HCT116 (cell line): Measurements from ENCODE around the gene BOC. TPM values are rescaled to one million over a fixed set of nuclear protein-coding genes. Genes with fewer than 3 reads are reported as not detected.

Source experiments
- ATAC-seq: fragments of 200-7000 bp; cut with Tn5 transposase; 2 replicates; pipeline ENCODE4 v1.9.1; 2020; ENCODE audit warnings: mild to moderate bottlenecking, moderate library complexity
- BruUV-seq: library from RNA; stranded (reverse); fragments of 400-500 nt; replicated peaks from 2 replicates; lab custom pipeline; 2021; lab: Mats Ljungman, UMichigan
- CTCF ChIA-PET: fragments of 300-600 bp; sonication (Branson Sonifier 250); formaldehyde crosslinking; loops from one replicate; lab custom pipeline; 2021; ENCODE audit warnings: antibody characterized with exemption; lab: Charles Lee
- POLR2A ChIA-PET: fragments of 300-600, 350-600 bp; sonication (Branson Sonifier 250); formaldehyde crosslinking; loops from one replicate; lab custom pipeline; 2021; ENCODE audit warnings: antibody characterized with exemption; lab: Charles Lee
- RAD21 ChIA-PET, 2 experiments: fragments of 300-600 bp; sonication (Branson Sonifier 250); formaldehyde crosslinking; loops; one replicate each; lab custom pipeline; 2023; ENCODE audit warnings: low total read pairs in 2 of 2; ENCODE audit not compliant: uncharacterized antibody in 2 of 2, unreplicated experiment in 2 of 2, low non-redundant PET in 1 of 2; lab: Charles Lee
- DNase-seq: peaks from one replicate; pipeline ENCODE4 v3.0.0-alpha.2; 2010; ENCODE audit warnings: low read depth, low spot score
- H2AFZ ChIP-seq: fragments of 200-600 bp; shearing (Covaris generic), sonication (generic); 2 replicates; pipeline ENCODE4 v1.6.1; 2017; ENCODE audit warnings: low read depth, mixed run types, mixed read lengths, antibody characterized with exemption, low read length; ENCODE audit not compliant: poor library complexity, severe bottlenecking
- H3K27ac ChIP-seq: 2 replicates; pipeline ENCODE4 v1.5.1; 2012; ENCODE audit warnings: low read depth, low read length
- H3K27me3 ChIP-seq: fragments of 200-600 bp; sonication (generic); 2 replicates; pipeline ENCODE4 v1.6.1; 2016; ENCODE audit warnings: mixed run types, low read length, mixed read lengths; ENCODE audit not compliant: insufficient read depth
- H3K36me3 ChIP-seq, 2 experiments: fragments of 200-500 bp in 1 of 2; fragments of 200-600 bp in 1 of 2; sonication (Bioruptor generic) in 1 of 2; sonication (generic) in 1 of 2; 2 replicates each; pipeline versions ENCODE4 v1.5.1 to v1.6.1; 2014 to 2016; ENCODE audit warnings: low read length in 2 of 2, inconsistent platforms in 1 of 2, mixed read lengths in 1 of 2, mixed run types in 1 of 2; ENCODE audit not compliant: insufficient read depth in 2 of 2, control insufficient read depth in 1 of 2
- H3K4me1 ChIP-seq, 2 experiments: fragments of 200-600 bp in 1 of 2; sonication (generic) in 1 of 2; 2 replicates each; pipeline versions ENCODE4 v1.5.1 to v1.6.1; 2012 to 2017; ENCODE audit warnings: low read length in 2 of 2, inconsistent platforms in 1 of 2, mild to moderate bottlenecking in 1 of 2, mixed read lengths in 1 of 2, mixed run types in 1 of 2, moderate library complexity in 1 of 2; ENCODE audit not compliant: insufficient read depth in 2 of 2, control insufficient read depth in 1 of 2
- H3K4me2 ChIP-seq: fragments of 200-600 bp; sonication (generic); 2 replicates; pipeline ENCODE4 v1.6.1; 2017; ENCODE audit warnings: mixed run types, low read length, mixed read lengths
- H3K4me3 ChIP-seq, 2 experiments: fragments of 200-600 bp in 1 of 2; sonication (generic) in 1 of 2; replicated peaks in 1 of 2; 2 replicates each; pipeline ENCODE4 v1.5.1; 2011 to 2016; ENCODE audit warnings: low read length in 2 of 2, control low read depth in 1 of 2, low read depth in 1 of 2, mild to moderate bottlenecking in 1 of 2, mixed read lengths in 1 of 2, mixed run types in 1 of 2
- H3K79me2 ChIP-seq: fragments of 200-600 bp; sonication (generic); 2 replicates; pipeline ENCODE4 v1.6.1; 2017; ENCODE audit warnings: mild to moderate bottlenecking, mixed run types, low read length, moderate library complexity, mixed read lengths; ENCODE audit not compliant: insufficient read depth
- H3K9ac ChIP-seq: fragments of 200-600 bp; sonication (generic); 2 replicates; pipeline ENCODE4 v1.6.1; 2016; ENCODE audit warnings: low read length, mixed read lengths
- H3K9me2 ChIP-seq: fragments of 200-600 bp; sonication (generic), shearing (Covaris generic); 2 replicates; pipeline ENCODE4 v1.6.1; 2017; ENCODE audit warnings: mixed run types, mild to moderate bottlenecking, moderate library complexity; ENCODE audit not compliant: insufficient read depth
- H3K9me3 ChIP-seq, 2 experiments: fragments of 200-500 bp in 1 of 2; fragments of 200-600 bp in 1 of 2; sonication (Bioruptor generic) in 1 of 2; sonication (generic) in 1 of 2; 2 replicates each; pipeline ENCODE4 v1.6.1; 2014 to 2017; ENCODE audit warnings: low read length in 2 of 2, mixed read lengths in 2 of 2, inconsistent platforms in 1 of 2, low read depth in 1 of 2, mild to moderate bottlenecking in 1 of 2, mixed run types in 1 of 2, moderate library complexity in 1 of 2; ENCODE audit not compliant: control insufficient read depth in 1 of 2, insufficient read depth in 1 of 2
- H4K20me1 ChIP-seq: fragments of 200-600 bp; sonication (generic), shearing (Covaris generic); 2 replicates; pipeline ENCODE4 v1.6.1; 2017; ENCODE audit warnings: mixed run types, mild to moderate bottlenecking, moderate library complexity; ENCODE audit not compliant: insufficient read depth
- CTCF ChIP-seq, 3 experiments: fragments of 200-600 bp in 1 of 3; sonication (generic) in 1 of 3; IDR thresholded peaks in 2 of 3; conservative IDR thresholded peaks in 1 of 3; 2 replicates each; pipeline ENCODE4 v1.5.1; 2012 to 2017; ENCODE audit warnings: low read depth in 2 of 3, low read length in 2 of 3, antibody characterized with exemption in 1 of 3, borderline replicate concordance in 1 of 3, control low read depth in 1 of 3, mild to moderate bottlenecking in 1 of 3, mixed read lengths in 1 of 3, mixed run types in 1 of 3, moderate library complexity in 1 of 3; ENCODE audit not compliant: insufficient read depth in 1 of 3
- EGR1 ChIP-seq: IDR thresholded peaks from 2 replicates; pipeline ENCODE4 v1.6.1; 2012; ENCODE audit warnings: low read depth
- ELF1 ChIP-seq: IDR thresholded peaks from 2 replicates; pipeline ENCODE4 v1.6.1; 2012; ENCODE audit warnings: low read depth, borderline replicate concordance
- EZH2 ChIP-seq: fragments of 200-600 bp; sonication (generic); IDR thresholded peaks from 2 replicates; pipeline ENCODE4 v1.6.1; 2017; ENCODE audit warnings: antibody characterized with exemption, mixed run types
- FOSL1 ChIP-seq: IDR thresholded peaks from 2 replicates; pipeline ENCODE4 v1.6.1; 2012; ENCODE audit warnings: low read depth
- REST ChIP-seq: IDR thresholded peaks from 2 replicates; pipeline ENCODE4 v1.6.1; 2012; ENCODE audit warnings: low read depth
- SP1 ChIP-seq: IDR thresholded peaks from 2 replicates; pipeline ENCODE4 v1.6.1; 2012; ENCODE audit warnings: low read depth
- SRF ChIP-seq: IDR thresholded peaks from 2 replicates; pipeline ENCODE4 v1.6.1; 2012; ENCODE audit warnings: low read depth
- ZFX ChIP-seq: fragments of 450-650 bp; IDR thresholded peaks from 2 replicates; pipeline ENCODE4 v1.6.1; 2017
- ZNF274 ChIP-seq: fragments of 200-500 bp; sonication (Bioruptor generic); IDR thresholded peaks from 2 replicates; pipeline ENCODE4 v1.6.1; 2014; ENCODE audit warnings: mild to moderate bottlenecking, low read depth, low read length, inconsistent platforms
- intact Hi-C: fragments of 100-400 bp; cut with micrococcal nuclease; formaldehyde crosslinking; loops from 2 replicates; pipeline ENCODE4 v1.10.0; 2022
- total RNA-seq: library from RNA; stranded (reverse); gene quantifications from one replicate; pipeline ENCODE4 v1.2.1, GENCODE V29; 2021; ENCODE audit not compliant: unreplicated experiment
- TF ChIP-seq, protein P1 (sequence below): IDR thresholded peaks from 2 replicates; pipeline ENCODE4 v1.6.1; 2011; ENCODE audit warnings: mild to moderate bottlenecking, low read length, moderate library complexity; ENCODE audit not compliant: insufficient replicate concordance; ENCODE audit errors: extremely low read depth

BOC gene
- total RNA-seq, 1 experiment from 2014 or later = 3.3 TPM

GRCh38 chr3:113234688-113235260 lies 23.4 kb downstream of the BOC start:
- no TSS peak for BruUV-seq
- DNase-seq (no peak), ATAC-seq (no peak)
- POLR2A ChIA-PET = no interaction called here
- no peaks in the 10 kb centered on the region for H3K27me3 ChIP-seq
- TF ChIP-seq SRF = no peak
- TF ChIP-seq REST = no peak
- CTCF ChIA-PET = no interaction called here
- peaks cover 10 to 16% of the 10 kb centered on the region in 2 experiments for H3K4me1 ChIP-seq
- H3K36me3 ChIP-seq = no peaks in the 10 kb centered on the region
- no peaks in the 10 kb centered on the region for H4K20me1 ChIP-seq
- no peak overlapping the region for H3K27ac ChIP-seq
- intact Hi-C loops = no loop called here
- H3K79me2 ChIP-seq = no peaks in the 10 kb centered on the region
- no peak overlapping the region for H3K4me2 ChIP-seq
- no peaks in the 10 kb centered on the region for H3K9me2 ChIP-seq
- no peak overlapping the region for H2AFZ ChIP-seq
- RAD21 ChIA-PET = no interaction called here
- no peak overlapping the region for H3K9ac ChIP-seq
- H3K9me3 ChIP-seq = no peaks in the 10 kb centered on the region
- H3K4me3 ChIP-seq = no peak overlapping the region

DNA sequence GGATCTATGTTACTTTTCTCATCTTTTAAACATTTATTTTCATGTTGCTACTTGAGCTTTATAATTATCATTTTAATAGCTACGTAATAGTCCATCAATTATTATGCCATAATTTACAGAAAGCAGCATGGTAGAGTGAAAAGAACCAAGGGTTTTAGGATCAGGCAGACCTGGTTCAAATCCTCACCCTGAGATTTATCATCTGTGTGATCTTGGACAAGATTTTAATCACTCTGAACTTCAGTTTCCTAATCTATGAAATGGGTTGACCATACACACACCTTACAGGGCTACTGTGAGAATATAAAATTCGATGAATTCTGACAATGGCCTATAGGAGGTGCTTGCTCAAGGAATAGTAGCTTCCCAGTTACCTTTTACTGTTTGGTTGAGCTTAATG lies 27.1 kb downstream of the BOC start:
- intact Hi-C loops = no loop called here
- BruUV-seq = no TSS peak
- Histone ChIP-seq H3K4me2 (no peak overlapping the region), H3K9me3 (no peaks in the 10 kb centered on the region), H3K27me3 (no peaks in the 10 kb centered on the region), H3K27ac (no peak overlapping the region), H2AFZ (no peak overlapping the region), H3K79me2 (no peaks in the 10 kb centered on the region), H3K9me2 (no peaks in the 10 kb centered on the region), H3K36me3 (no peaks in the 10 kb centered on the region), H4K20me1 (no peaks in the 10 kb centered on the region), H3K4me1 (no peaks in the 10 kb centered on the region), H3K9ac (no peak overlapping the region), H3K4me3 (no peak overlapping the region)
- ATAC-seq (no peak; the same call in 1 of the 2 replicates), DNase-seq (no peak)
- CTCF ChIA-PET = interaction anchor here (0.7 kb wide), 1 partner anchor 17 kb away, joined by 3 read pairs; no protein-coding TSS in a partner anchor
- RAD21 ChIA-PET = no interaction called here
- TF ChIP-seq ELF1 (no peak), EGR1 (no peak), CTCF (IDR thresholded peaks at IDR 0.05 in 2 of 3, conservative IDR thresholded peaks at IDR 0.05 in 1 of 3; ENCODE audit: borderline replicate concordance in 1 of 3, insufficient read depth in 1 of 3, low read depth in 2 of 3, low read length in 2 of 3) (0 out of 6 replicates have a peak, but pooled peaks of 1 of the 3 experiments have one; percentile 29), EZH2 (no peak), ZNF274 (no peak), ZFX (no peak), FOSL1 (no peak), SP1 (no peak)
- TF ChIP-seq, protein P1, sequence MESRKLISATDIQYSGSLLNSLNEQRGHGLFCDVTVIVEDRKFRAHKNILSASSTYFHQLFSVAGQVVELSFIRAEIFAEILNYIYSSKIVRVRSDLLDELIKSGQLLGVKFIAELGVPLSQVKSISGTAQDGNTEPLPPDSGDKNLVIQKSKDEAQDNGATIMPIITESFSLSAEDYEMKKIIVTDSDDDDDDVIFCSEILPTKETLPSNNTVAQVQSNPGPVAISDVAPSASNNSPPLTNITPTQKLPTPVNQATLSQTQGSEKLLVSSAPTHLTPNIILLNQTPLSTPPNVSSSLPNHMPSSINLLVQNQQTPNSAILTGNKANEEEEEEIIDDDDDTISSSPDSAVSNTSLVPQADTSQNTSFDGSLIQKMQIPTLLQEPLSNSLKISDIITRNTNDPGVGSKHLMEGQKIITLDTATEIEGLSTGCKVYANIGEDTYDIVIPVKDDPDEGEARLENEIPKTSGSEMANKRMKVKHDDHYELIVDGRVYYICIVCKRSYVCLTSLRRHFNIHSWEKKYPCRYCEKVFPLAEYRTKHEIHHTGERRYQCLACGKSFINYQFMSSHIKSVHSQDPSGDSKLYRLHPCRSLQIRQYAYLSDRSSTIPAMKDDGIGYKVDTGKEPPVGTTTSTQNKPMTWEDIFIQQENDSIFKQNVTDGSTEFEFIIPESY = no peak
- POLR2A ChIA-PET = no interaction called here
